Brain microvascular endothelial cell (primary cell): ENCODE results near the gene STARD10.
A peak's percentile ranks its signal among the peaks of the same experiment; 100 is the strongest.

Source experiments
- DNase-seq: peaks from one replicate; pipeline ENCODE4 v3.0.0-alpha.2; 2020
- H3K27ac ChIP-seq: fragments of 250-450 bp; sonication (Bioruptor Pico); 2 replicates; pipeline ENCODE4 v1.5.1; 2020; ENCODE audit warnings: mild to moderate bottlenecking, moderate library complexity
- H3K27me3 ChIP-seq: fragments of 250-450 bp; sonication (Bioruptor Pico); replicated peaks from 2 replicates; pipeline ENCODE4 v1.5.1; 2020; ENCODE audit warnings: mild to moderate bottlenecking
- H3K36me3 ChIP-seq: fragments of 250-450 bp; sonication (Bioruptor Pico); replicated peaks from 2 replicates; pipeline ENCODE4 v1.5.1; 2020; ENCODE audit warnings: mild to moderate bottlenecking
- H3K4me3 ChIP-seq: 2 replicates; pipeline ENCODE4 v1.5.1; 2011; ENCODE audit warnings: low read depth, mild to moderate bottlenecking, control low read depth, low read length, moderate library complexity
- CTCF ChIP-seq: IDR thresholded peaks from 2 replicates; pipeline ENCODE4 v1.5.1; 2011; ENCODE audit warnings: low read depth, mild to moderate bottlenecking, moderate library complexity, low read length, control low read depth, inconsistent platforms; ENCODE audit errors: missing control alignments
- in situ Hi-C: cut with HindIII; loops from 2 replicates; pipeline ENCODE4 v1.10.0; 2017; ENCODE audit warnings: low sequenced_read_pairs, low pct_ligation_motif_present

Gene STARD10

DNA sequence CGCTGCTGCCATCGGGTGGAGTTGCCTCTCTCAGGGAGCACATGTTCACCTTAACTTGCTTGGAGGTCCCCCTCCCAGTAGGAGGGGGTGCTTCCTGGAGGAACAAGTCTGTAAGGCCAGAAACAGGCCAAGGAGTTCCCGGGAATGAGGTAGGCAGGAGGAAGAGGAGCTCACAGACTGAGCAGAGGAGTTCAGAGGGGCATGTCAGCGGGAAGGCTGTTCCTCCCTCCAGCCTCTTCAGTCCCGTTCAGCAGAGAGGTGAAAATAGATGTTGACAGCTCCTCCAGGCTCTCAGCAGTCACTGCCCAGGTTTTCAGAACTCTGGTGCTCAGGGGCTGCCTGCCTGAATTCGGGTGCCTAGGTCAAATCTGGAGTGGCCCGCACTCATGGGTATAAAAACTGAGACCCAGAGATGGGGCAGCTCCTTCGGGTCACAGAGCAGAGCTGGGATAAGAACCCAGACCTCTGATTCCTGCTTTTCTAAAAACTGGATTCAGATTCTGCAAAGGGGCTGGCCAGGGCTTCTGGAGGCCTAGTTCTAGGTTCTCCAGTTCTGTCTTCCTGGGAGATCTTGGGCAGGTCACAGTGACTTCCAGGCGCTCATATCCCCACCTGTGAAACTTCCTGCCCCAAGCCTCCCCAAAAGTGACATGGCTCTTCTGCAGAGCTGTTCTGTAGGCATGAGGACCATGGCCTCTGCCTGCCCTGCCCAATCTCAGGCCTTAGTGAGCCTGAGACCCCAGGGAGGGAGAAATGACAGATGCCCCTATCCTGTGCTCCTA is 38.6 kb upstream of the STARD10 start:
- Histone ChIP-seq H3K4me3 (no peak overlapping the region), H3K27me3 (no peaks in the 10 kb centered on the region), H3K27ac (no peak overlapping the region), H3K36me3 (no peaks in the 10 kb centered on the region)
- in situ Hi-C loops = loop anchor here (25.0 kb wide), 1 partner anchor 355 kb away; no protein-coding TSS in a partner anchor
- TF ChIP-seq CTCF = no peak
- DNase-seq = no peak

GRCh38 chr11:72831521-72832300 is 37.9 kb upstream of the STARD10 start:
- H3K36me3 ChIP-seq = no peaks in the 10 kb centered on the region
- no peak overlapping the region for H3K27ac ChIP-seq
- H3K4me3 ChIP-seq = no peak overlapping the region
- DNase-seq = peak; percentile 63
- in situ Hi-C loops = loop anchor here (25.0 kb wide), 1 partner anchor 356 kb away; no protein-coding TSS in a partner anchor
- H3K27me3 ChIP-seq = no peaks in the 10 kb centered on the region
- peak; percentile 99 for TF ChIP-seq CTCF

- in situ Hi-C loops = loop anchor here (25.0 kb wide), 1 partner anchor 357 kb away; no protein-coding TSS in a partner anchor
- H3K27ac ChIP-seq = no peak overlapping the region
- H3K36me3 ChIP-seq = no peaks in the 10 kb centered on the region
- no peak for TF ChIP-seq CTCF
- no peaks in the 10 kb centered on the region for H3K27me3 ChIP-seq
- no peak for DNase-seq
- no peak overlapping the region for H3K4me3 ChIP-seq
These were observed 36.2 kb upstream of the STARD10 start for GRCh38 chr11:72829884-72830533.

DNA sequence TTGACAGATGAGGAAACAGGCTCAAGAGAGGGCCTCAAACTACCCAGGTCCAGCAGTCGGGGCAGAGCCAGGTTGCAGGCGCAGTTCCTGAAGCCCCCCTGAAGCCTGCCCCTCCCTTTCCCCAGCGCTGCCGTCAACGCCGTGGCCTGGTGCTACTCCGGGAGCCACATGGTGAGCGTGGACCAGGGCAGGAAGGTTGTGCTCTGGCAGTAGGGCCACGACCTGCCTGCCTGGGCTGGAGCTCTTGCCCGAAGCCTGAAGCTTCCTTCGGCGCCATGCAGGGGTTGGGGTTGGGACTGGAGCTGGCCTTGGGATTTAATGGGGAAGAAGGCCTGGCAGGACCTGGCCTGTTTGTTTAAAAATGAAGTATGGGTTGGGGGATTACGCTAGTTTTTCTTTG is 35.3 kb upstream of the STARD10 start:
- TF ChIP-seq CTCF = no peak
- in situ Hi-C loops = loop anchor here (25.0 kb wide), 1 partner anchor 358 kb away; no protein-coding TSS in a partner anchor
- no peaks in the 10 kb centered on the region for H3K36me3 ChIP-seq
- no peak overlapping the region for H3K27ac ChIP-seq
- DNase-seq = no peak
- H3K4me3 ChIP-seq = no peak overlapping the region
- H3K27me3 ChIP-seq = no peaks in the 10 kb centered on the region

- Histone ChIP-seq H3K4me3 (no peak overlapping the region), H3K36me3 (no peaks in the 10 kb centered on the region), H3K27ac (no peak overlapping the region), H3K27me3 (no peaks in the 10 kb centered on the region)
- in situ Hi-C loops = loop anchor here (25.0 kb wide), 1 partner anchor 359 kb away; no protein-coding TSS in a partner anchor
- DNase-seq = no peak
- no peak for TF ChIP-seq CTCF
These were observed 34.9 kb upstream of the STARD10 start for GRCh38 chr11:72828692-72829101.
